Measurements from ENCODE around the gene TRNT1.

TRNT1 gene

DNA sequence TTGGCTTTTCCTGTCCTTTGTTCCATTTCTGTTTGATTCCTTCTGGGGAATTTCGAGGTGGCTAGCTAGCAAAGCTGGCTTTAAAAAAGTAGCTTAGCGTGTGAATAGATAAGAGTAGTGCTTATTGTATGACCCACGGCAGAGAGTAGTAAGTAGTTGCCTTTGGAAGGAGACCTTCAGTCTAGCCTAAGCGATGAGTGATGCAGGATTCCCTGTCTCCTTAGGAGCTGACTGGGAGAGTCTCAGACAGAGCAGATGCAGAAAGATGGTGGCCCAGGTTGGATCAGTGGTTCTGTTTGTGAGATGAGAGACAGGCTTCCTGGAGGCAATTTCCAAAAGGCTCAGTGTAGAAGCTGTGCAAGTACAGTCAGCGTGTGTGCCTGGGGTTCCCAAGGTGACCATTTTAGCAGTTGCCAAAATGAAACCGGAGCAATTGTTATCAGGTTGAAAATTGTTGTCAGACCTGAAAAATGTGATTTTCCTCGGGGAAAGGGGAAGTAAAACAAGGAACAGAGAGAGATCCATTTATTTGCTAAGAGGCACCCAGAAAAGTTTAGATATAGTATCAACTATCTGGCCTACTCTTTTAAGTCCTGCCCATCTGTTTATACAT, 15.9 kb upstream of the TRNT1 start:
- DNase-seq (ENCODE audit: extremely low read depth in 1 of 2, low read depth in 1 of 2): no peak

- no peak for DNase-seq (ENCODE audit: extremely low read depth in 1 of 2, low read depth in 1 of 2)
Observed at GRCh38 chr3:3113042-3113709, 13.6 kb upstream of the TRNT1 start.

- DNase-seq (ENCODE audit: extremely low read depth in 1 of 2, low read depth in 1 of 2): no peak
Observed at GRCh38 chr3:3117651-3118050, 9.1 kb upstream of the TRNT1 start.

- DNase-seq (ENCODE audit: extremely low read depth in 1 of 2, low read depth in 1 of 2): no peak
Observed at GRCh38 chr3:3119393-3119851, 7.3 kb upstream of the TRNT1 start.

GRCh38 chr3:3125977-3126376, 763 bp upstream of the TRNT1 start:
- DNase-seq (ENCODE audit: extremely low read depth in 1 of 2, low read depth in 1 of 2): no peak

GRCh38 chr3:3127432-3128010, 781 bp downstream of the TRNT1 start:
- DNase-seq (ENCODE audit: extremely low read depth in 1 of 2, low read depth in 1 of 2): no peak

- DNase-seq (ENCODE audit: extremely low read depth in 1 of 2, low read depth in 1 of 2): no peak
Observed at GRCh38 chr3:3129579-3129978, 2.8 kb downstream of the TRNT1 start.

DNA sequence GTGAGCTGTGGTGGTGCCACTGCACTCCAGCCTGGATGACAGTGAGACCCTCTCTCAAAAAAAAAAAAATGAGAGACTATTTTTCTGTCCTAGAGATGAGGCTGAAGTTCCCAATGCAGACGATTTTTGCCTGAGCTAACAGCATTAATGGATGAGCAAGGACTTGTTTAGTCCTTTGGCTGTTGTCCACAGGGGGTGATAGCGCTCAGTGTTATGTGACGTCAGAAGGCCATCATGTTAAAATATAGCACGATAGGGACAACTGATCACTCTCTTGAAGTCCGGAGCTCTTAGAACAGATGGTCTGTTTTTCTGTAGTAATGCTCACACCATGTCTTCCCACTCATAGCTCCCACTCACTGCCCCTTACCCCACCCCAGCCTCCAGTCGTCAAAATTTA, 6.8 kb downstream of the TRNT1 start:
- DNase-seq (ENCODE audit: extremely low read depth in 1 of 2, low read depth in 1 of 2): no peak

DNA sequence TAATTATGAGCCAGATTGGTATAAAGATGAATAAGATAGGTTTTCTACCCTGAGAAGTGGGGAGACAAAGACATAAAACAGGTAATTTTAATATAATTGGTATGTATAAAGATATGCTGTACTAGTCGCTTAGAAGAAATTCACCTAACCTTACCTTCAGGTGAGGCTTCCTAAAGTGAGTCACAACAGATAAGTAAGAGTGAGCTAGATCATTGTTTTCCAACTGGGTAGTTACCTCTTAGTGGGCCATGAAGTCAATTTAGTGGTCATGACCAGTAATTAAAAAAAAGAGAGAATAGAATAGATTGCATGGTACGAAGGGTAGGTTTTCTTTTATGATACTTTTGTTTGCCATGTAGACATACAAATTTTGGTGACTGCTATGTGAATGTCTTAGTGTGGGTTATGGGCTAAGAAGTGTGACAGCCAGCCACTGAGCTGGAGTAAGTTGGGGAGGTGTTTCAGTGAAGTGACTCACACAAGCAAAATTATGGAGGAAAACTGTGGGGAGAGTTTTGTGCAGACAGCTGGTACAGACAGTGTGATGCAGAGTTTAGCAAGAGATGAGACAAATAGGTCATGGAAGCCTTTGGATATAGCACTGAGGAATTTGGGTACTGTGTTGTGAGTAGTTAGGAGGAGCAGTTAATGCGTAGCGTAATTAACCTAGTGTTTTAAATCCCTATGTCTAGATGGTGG, 8.2 kb downstream of the TRNT1 start:
- no peak for DNase-seq (ENCODE audit: extremely low read depth in 1 of 2, low read depth in 1 of 2)

DNA sequence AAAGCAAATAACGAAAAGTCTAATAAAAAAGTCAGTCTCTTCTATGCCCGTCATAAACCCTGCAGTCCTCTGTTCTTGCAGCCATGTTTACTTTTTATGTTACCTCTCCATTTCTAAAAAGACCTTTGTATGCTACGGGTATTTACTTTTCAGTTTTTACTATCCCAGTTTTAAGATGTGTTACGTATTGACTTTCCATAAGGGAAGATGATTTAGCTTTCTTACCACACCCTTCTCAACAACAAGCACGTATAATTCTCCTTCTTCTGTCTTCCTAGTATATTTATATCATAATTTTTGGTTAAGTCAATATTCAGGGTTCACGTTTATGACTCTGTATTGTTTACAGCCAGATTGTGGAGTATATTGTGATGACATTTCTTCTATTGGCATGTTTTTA, 10.8 kb downstream of the TRNT1 start:
- DNase-seq (ENCODE audit: extremely low read depth in 1 of 2, low read depth in 1 of 2): no peak

DNA sequence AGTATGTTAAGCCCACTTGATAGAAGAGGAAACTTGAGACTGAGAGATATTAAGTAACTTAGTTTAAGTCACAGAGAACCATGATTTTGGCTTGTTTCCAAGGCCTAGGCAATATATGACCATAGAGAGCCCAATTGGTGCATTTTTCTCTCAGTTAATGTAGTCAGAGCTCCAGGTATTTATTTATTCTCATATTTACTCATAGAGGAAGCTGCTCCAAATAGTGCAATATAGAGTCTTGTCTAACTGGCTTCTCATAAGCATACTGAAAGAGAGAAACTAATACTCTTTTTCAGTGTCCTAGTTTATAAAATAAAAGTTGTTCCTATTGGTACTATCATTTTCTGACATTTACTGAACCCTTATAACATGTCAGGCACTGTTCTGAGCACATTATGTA, 15.2 kb downstream of the TRNT1 start:
- no peak for DNase-seq (ENCODE audit: extremely low read depth in 1 of 2, low read depth in 1 of 2)

- DNase-seq (ENCODE audit: extremely low read depth in 1 of 2, low read depth in 1 of 2): no peak
Observed at GRCh38 chr3:3145831-3146230, 19.1 kb downstream of the TRNT1 start.

DNA sequence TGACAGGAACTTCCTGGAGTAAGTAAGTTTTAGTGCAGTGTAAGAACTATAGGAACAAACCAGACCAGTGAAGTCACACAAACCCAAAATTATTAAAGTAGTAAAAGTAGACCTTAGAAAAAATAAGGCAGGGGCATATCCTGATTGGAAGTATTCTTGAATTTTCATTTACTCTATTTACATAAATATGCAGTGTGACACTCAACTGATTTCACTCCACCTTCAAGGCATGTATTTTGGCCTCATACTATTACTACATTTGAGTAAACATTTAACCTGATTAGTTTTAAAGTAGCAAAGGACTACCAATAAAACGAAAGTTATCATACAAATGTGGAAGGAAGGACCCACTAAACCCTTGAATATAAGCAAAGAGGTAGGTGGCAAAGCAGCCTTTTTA, 22.8 kb downstream of the TRNT1 start:
- DNase-seq (ENCODE audit: extremely low read depth in 1 of 2, low read depth in 1 of 2): no peak

- DNase-seq (ENCODE audit: extremely low read depth in 1 of 2, low read depth in 1 of 2): no peak
Observed at GRCh38 chr3:3151513-3151912, 24.8 kb downstream of the TRNT1 start.

DNA sequence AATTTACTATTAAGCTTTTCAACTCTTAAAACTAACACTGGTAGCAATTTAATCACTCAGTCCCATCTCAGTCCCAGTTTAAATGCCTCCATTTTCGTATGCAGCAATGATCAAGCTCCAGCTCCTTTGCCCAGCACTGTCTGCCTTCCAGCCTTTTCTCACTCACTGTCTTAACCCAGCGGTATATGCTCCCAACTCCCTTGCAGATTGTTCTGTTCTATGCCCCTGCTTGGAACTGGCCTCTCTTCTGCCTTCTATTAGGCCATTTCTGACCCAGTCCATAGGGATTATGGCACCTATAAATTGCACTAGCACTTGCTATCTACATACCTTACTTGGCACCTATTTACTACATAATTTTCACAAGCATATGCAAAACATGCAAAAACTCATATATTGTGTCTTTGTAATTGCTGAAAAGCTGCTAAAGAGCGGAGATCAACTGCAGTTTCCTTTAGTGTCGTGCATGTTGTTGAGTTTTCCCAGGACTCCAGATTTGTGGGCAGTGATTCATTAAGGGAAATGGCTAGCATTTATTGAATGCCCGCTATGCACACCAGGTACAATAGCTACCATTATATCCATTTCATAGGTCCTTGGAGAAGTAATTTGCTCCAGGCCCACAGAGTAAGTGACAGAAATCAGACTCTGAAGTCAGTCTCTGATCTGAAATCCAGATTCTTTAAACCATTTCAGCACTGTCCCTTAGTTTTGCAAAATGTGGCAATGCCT, 28.3 kb downstream of the TRNT1 start:
- no peak for DNase-seq (ENCODE audit: extremely low read depth in 1 of 2, low read depth in 1 of 2)

GRCh38 chr3:3157484-3157883, 30.7 kb downstream of the TRNT1 start:
- DNase-seq (ENCODE audit: extremely low read depth in 1 of 2, low read depth in 1 of 2): no peak

DNA sequence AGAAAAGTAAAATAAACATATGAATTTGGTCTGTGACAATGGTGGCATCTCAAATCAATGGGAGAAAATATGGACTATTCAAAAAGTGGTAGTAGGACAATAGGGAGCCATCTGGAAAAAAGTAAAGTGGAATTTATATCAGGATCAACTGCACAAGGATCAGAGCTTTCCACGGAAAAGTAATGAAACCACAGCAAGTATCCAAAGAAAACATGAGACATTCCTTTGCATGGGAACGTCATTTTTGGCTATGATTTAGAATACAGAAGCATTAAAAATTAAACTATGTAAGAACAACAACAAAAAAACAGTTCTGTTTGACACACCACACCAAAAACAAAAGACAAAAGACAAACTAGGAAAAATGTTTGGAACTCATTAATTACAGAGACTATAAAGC, 34.1 kb downstream of the TRNT1 start:
- no peak for DNase-seq (ENCODE audit: extremely low read depth in 1 of 2, low read depth in 1 of 2)

GRCh38 chr3:3165241-3165640, 38.5 kb downstream of the TRNT1 start:
- DNase-seq (ENCODE audit: extremely low read depth in 1 of 2, low read depth in 1 of 2): no peak

DNA sequence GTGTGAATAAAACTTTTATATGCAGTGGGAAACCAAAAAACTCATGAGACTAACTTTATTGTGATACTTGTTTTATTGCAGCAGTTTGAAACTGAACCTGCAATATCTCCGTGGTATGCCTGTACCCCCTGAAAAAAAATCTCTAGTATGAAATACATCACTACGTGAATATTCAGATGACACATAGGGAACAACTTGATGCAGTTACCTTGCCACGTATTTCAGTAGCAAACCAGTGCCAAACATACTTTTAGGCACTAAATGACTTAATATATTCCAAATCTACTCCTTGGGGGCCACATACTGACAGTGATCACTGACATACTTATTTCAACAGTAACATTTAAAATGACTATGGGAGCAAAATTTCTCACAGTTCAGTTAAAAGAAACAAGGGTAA, 38.9 kb downstream of the TRNT1 start:
- no peak for DNase-seq (ENCODE audit: extremely low read depth in 1 of 2, low read depth in 1 of 2)

- DNase-seq (ENCODE audit: extremely low read depth in 1 of 2, low read depth in 1 of 2): no peak
Observed at GRCh38 chr3:3170998-3171397, 44.3 kb downstream of the TRNT1 start.

GRCh38 chr3:3172627-3173026, 45.9 kb downstream of the TRNT1 start:
- no peak for DNase-seq (ENCODE audit: extremely low read depth in 1 of 2, low read depth in 1 of 2)

All from activated CD8-positive, alpha-beta memory T cell treated with anti-CD3 and anti-CD28 coated beads for 1 hour (primary cell).